ENCODE measurements around the gene SLC4A3.

SLC4A3 gene

GRCh38 chr2:219615036-219615435 is 12.4 kb upstream of the SLC4A3 start:
- TF ChIP-seq, protein P1, sequence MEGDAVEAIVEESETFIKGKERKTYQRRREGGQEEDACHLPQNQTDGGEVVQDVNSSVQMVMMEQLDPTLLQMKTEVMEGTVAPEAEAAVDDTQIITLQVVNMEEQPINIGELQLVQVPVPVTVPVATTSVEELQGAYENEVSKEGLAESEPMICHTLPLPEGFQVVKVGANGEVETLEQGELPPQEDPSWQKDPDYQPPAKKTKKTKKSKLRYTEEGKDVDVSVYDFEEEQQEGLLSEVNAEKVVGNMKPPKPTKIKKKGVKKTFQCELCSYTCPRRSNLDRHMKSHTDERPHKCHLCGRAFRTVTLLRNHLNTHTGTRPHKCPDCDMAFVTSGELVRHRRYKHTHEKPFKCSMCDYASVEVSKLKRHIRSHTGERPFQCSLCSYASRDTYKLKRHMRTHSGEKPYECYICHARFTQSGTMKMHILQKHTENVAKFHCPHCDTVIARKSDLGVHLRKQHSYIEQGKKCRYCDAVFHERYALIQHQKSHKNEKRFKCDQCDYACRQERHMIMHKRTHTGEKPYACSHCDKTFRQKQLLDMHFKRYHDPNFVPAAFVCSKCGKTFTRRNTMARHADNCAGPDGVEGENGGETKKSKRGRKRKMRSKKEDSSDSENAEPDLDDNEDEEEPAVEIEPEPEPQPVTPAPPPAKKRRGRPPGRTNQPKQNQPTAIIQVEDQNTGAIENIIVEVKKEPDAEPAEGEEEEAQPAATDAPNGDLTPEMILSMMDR (conservative IDR thresholded peaks at IDR 0.05): no peak

DNA sequence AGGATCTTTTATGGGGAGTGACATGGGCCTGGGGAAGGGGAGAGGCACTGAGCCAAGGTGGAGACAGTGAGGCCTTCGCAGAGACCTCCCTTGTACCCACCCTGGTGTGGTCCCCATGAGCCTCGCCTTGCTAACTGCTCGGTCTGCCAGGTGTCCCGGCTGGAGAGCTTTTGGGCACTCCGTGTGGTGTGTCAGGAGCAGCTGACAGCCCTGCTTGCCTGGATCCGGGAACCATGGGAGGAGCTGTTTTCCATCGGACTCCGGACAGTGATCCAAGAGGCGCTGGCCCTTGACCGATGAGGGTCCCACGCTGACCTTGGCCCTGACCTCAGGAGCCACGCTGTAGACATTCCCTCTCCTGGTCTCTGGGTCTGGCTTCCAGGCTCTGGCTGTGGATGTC is 11.5 kb upstream of the SLC4A3 start:
- H3K27ac ChIP-seq: no peak overlapping the region

More at GRCh38 chr2:219615036-219615435, 12.4 kb upstream of the SLC4A3 start:
- no peak overlapping the region for H3K27ac ChIP-seq

GRCh38 chr2:219616550-219616949 is 10.9 kb upstream of the SLC4A3 start:
- H3K27ac ChIP-seq: no peak overlapping the region
- TF ChIP-seq, protein P1 (conservative IDR thresholded peaks at IDR 0.05): no peak

More for the DNA sequence above, 11.5 kb upstream of the SLC4A3 start:
- TF ChIP-seq, protein P1 (conservative IDR thresholded peaks at IDR 0.05): no peak

- no peak overlapping the region for H3K27ac ChIP-seq
- TF ChIP-seq, protein P1 (conservative IDR thresholded peaks at IDR 0.05): no peak
These were observed 8.7 kb upstream of the SLC4A3 start for GRCh38 chr2:219618733-219619122.

DNA sequence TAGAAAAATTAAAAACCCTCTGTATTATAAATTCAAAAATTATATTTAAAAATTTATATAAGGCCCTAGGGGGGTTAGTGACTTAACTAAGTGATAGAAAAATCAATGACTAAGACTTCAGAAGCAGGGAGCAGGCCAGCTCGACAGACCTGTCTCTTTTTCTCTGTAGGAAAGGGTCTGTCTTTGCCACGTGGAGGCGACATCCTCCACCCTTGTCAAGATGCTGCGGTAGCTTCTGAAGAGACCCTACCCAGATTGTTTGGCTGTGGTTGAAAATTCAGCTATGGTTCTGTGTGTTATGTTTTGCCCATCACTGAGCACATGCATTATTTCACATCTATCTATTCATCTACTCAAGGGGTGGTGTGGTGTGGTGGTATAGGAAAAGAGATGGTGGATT is 8.2 kb upstream of the SLC4A3 start:
- TF ChIP-seq, protein P1 (conservative IDR thresholded peaks at IDR 0.05): no peak

DNA sequence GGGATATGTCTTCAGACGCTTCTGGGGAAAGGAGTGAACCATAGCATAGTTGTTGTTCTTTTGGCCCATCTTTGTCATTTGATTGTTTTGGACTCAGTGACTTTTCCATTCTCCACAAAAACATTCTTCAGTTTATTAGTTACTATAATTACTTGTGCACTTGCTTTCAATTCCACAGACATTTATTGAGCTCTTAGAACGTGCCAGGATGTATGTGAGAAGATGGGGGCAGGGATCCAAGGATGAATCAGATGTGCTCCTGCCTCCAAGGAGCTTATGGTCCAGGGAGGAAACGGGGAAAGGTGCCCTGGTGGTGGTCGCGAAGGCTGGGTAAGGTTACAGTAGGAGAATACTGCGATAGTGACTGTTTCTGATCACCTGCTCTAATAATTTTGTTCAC is 6.9 kb upstream of the SLC4A3 start:
- TF ChIP-seq, protein P1 (conservative IDR thresholded peaks at IDR 0.05): no peak
- H3K27ac ChIP-seq: no peak overlapping the region

More for the DNA sequence above, 8.2 kb upstream of the SLC4A3 start:
- no peak overlapping the region for H3K27ac ChIP-seq

GRCh38 chr2:219621935-219622334 is 5.5 kb upstream of the SLC4A3 start:
- TF ChIP-seq, protein P1 (conservative IDR thresholded peaks at IDR 0.05): no peak
- H3K27ac ChIP-seq: no peak overlapping the region

Data from VCaP (cell line).